MG63 (cell line): Measurements from ENCODE around the gene CASP10. TPM values are rescaled to one million over a fixed set of nuclear protein-coding genes. Genes with fewer than 3 reads are reported as not detected.

ENCODE experiments used
- DNase-seq: peaks from one replicate; pipeline ENCODE4 v3.0.0-alpha.2; 2020
- H3K27me3 ChIP-seq: fragments of 250-450 bp; sonication (Bioruptor Pico); 2 replicates; pipeline ENCODE4 v1.5.1; 2020; ENCODE audit warnings: mild to moderate bottlenecking, moderate library complexity
- H3K36me3 ChIP-seq: fragments of 250-450 bp; sonication (Bioruptor Pico); 2 replicates; pipeline ENCODE4 v1.5.1; 2020; ENCODE audit warnings: mild to moderate bottlenecking, moderate library complexity
- H3K4me3 ChIP-seq: fragments of 250-450 bp; sonication (Bioruptor Pico); 2 replicates; pipeline ENCODE4 v1.5.1; 2020; ENCODE audit warnings: mild to moderate bottlenecking, moderate library complexity
- H3K9me3 ChIP-seq: fragments of 250-450 bp; sonication (Bioruptor Pico); 2 replicates; pipeline ENCODE4 v1.5.1; 2020; ENCODE audit warnings: mild to moderate bottlenecking, moderate library complexity
- total RNA-seq: library from RNA; depleted of rRNA; stranded (reverse); fragments of >200 nt; shearing (Covaris generic); gene quantifications from 2 replicates; pipeline ENCODE4 v1.2.3, GENCODE V29; 2014; ENCODE audit warnings: low replicate concordance

The CASP10 gene
- total RNA-seq, 1 experiment from 2014 or later = 4.7 TPM

DNA sequence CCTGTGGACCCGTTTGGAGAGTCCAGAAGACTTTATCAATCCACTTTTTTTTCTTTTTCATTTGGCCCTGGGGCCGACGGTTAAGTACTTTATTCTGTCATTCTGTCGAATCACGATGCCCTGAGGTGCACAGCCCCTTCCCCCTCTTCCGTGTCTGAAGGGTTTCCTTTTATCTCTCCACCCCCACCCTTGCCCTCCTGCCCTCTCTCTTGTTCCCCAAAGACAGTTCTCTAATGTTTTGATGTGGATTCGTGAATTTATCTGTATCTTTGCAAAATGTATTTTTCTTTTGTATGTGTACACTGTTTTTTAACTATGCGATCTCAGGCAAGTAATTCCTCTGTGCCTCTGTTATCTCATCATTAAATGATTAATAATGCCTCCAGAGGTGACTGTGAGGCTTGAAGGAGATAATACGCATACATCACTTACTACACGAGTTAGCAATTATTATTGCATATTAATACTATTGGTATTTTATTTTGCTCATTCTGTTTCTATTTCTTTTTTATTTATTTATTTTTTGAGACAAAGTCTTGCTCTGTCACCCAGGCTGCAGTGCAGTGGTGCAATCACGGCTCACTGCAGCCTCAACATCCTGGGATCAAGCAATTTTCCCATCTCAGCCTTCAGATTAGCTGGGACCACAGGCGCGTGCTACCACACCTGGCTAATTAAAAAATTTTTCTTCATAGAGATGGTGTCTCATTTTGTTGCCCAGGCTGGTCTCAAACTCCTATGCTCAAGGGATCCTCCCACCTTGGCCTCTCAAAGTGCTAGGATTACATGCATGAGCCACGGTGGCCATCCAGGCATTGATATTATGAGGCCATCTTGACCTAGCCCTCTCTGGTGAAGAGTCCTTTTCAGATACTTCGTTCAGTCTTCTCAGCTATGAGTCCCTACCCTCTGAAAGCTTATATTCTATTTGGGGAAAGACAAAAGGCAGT, 76.0 kb downstream of the CASP10 start:
- Histone ChIP-seq H3K27me3 (no peaks in the 10 kb centered on the region), H3K36me3 (no peaks in the 10 kb centered on the region), H3K4me3 (peak overlapping the region; percentile 52), H3K9me3 (no peaks in the 10 kb centered on the region)
- DNase-seq = no peak

DNA sequence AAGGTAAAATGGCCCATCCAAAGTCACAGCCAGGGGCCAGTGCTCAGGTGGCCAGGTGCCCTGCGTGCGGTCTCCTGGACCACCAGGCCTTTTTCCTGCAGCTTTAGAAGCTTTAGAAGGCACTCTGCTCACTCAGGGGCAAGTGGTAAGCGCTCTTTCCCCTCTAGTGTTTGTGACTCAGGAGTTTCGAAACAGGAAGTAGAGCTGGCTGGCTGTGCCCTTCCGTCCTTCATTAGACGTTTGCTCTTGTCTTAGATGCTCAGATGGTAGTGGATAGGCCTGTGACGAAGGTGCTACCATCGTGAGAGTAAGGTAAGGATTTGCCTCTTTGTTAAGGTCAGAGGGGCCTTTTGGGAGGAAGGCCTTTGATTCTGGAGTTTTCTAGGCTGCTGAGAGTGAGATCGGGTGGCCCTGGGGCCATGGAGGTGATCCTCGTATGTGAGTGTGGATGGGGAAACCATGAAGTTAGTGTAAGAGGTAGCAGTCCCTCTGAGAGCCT, 77.4 kb downstream of the CASP10 start, which contains the start of gene CASP8:
Gene CASP8 (plus strand): TSS at position 235 of the 499 bp plus-strand sequence. CDS start 5,951 bp downstream, outside the sequence.
- no peaks in the 10 kb centered on the region for H3K27me3 ChIP-seq
- H3K36me3 ChIP-seq = no peaks in the 10 kb centered on the region
- H3K4me3 ChIP-seq = no peak within 1 kb of the TSS; the same call in 1 of the 2 replicates
- peak; percentile 41 for DNase-seq
- no peaks in the 10 kb centered on the region for H3K9me3 ChIP-seq

DNA sequence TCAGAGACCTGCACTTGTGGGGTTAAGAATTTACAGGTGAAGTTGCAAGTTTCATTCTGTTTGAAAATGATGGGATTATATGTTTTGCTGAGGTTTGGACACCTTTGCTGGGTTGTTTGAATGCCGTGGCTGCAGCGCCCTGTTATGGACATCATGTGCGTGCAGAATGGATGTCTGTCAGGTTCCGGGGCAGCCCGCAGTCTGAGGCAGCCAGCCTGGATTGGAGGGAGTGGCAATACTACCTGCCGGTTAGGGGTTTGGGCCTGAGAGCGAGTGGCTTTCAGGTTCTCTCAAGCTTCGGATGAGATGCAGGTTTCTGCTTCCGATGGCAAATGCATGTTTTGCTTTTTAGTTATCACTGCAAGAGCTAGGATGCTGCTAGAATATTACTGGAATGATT, 78.5 kb downstream of the CASP10 start:
- H3K4me3 ChIP-seq = no peak overlapping the region
- no peaks in the 10 kb centered on the region for H3K27me3 ChIP-seq
- H3K9me3 ChIP-seq = no peaks in the 10 kb centered on the region
- no peaks in the 10 kb centered on the region for H3K36me3 ChIP-seq
- no peak for DNase-seq

DNA sequence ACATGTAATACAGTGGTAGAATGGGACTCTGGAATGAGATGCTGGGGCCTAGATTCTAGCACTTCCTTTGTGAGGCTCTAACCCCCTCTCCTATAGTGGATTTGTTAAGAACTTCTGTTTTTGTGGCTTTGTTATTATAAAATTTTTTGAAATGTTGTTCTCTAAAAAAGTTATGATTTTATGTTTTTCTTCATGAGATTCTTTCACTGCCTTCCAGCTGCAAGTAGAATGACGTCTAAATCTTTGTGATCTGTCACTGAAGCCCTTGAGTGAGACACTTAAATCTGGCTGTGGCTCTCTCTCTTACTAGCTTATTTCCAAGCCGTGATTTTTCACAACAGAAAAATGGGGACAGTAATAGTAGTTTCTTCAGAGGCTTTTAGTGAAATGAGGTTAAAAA, 79.0 kb downstream of the CASP10 start:
- Histone ChIP-seq H3K4me3 (no peak overlapping the region), H3K9me3 (no peaks in the 10 kb centered on the region), H3K36me3 (no peaks in the 10 kb centered on the region), H3K27me3 (no peaks in the 10 kb centered on the region)
- no peak for DNase-seq

DNA sequence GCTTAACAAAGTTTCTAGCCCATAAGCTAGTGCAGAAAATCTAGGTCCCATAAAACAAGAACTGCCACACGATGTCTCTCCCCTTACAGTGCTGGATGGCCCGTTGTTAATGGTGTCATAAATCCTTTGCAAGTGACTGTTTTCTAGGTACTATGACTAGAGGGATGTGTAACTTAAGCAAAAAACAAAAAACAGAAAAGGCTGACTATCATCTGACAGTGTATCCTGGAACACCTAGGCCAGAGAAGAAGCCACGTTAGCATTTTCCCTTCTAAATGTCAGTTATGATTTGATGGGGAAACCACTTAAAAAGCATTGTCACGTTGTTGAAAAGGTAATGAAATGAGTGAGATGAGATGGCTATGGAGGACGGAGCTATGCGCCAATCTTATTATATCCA, 79.8 kb downstream of the CASP10 start:
- H3K36me3 ChIP-seq = no peaks in the 10 kb centered on the region
- H3K4me3 ChIP-seq = no peak overlapping the region
- H3K27me3 ChIP-seq = no peaks in the 10 kb centered on the region
- no peaks in the 10 kb centered on the region for H3K9me3 ChIP-seq
- no peak for DNase-seq

DNA sequence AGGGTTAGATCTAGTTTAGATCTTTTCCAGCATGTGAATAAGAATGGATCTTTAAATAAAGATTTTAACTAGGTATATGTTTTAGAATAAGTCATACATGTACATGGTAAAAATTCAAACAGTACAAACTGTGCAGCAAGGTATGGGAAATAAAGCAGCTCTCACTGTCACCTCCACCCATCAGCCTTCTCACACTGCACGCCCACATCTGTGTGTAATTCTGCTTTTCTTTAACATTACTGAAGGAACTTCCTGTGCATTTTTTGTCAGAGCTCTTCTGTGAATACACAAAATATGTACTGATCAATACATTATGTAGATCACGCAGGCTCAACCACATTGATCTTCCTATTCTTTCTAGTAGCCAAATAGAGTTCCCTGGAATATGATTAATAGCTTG, 80.8 kb downstream of the CASP10 start:
- Histone ChIP-seq H3K9me3 (no peaks in the 10 kb centered on the region), H3K27me3 (no peaks in the 10 kb centered on the region), H3K36me3 (no peaks in the 10 kb centered on the region), H3K4me3 (no peak overlapping the region)
- no peak for DNase-seq

DNA sequence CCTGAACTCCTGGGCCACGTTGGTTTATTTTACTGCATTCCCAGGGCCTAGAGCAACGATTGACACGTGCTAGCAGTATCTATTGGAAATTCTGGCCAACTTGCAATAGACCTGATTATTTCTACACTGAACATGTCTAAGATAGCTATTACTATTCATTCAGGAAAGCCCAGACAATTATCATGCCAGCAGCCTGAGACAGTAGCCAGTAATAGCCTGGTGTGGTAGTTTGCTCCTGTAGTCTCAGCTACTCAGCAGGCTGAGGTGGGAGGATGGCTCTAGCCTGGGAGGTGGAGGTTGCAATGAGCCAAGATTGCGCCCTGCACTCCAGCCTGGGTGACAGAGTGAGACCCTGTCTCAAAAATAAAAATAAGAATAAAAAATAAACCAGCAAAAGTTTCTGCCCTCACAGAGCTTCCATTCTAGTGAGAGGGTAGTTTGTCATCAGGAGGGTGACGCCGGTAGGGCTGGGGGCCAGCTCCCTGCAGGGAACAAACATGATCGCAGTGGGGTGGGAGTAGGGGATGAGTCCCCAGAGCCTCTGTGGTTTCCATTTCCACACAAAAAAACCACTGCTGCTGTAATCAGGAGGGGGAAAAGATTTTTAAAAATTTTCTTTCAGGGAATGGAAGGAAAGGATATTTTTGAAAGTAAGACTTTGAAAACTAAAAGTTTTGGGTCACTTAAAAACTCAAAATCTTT, 81.7 kb downstream of the CASP10 start:
- Histone ChIP-seq H3K36me3 (no peaks in the 10 kb centered on the region), H3K27me3 (no peaks in the 10 kb centered on the region), H3K9me3 (no peaks in the 10 kb centered on the region), H3K4me3 (no peak overlapping the region)
- DNase-seq = no peak

DNA sequence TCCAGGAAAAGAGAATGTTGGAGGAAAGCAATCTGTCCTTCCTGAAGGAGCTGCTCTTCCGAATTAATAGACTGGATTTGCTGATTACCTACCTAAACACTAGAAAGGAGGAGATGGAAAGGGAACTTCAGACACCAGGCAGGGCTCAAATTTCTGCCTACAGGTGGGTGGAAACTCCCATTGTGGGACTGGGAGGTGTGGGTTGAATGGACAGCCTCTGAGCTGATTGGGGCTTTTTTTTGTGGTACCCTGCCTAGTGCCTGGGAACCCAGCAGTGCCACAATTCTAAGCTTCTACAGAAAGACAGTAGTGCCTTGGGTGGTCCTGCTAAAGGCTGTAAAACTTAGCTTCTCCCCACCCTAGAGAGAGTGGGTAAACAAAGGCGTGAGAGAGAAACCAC, 83.7 kb downstream of the CASP10 start:
- Histone ChIP-seq H3K36me3 (peaks cover 3% of the 10 kb centered on the region; the same call in 1 of the 2 replicates), H3K27me3 (no peaks in the 10 kb centered on the region), H3K4me3 (no peak overlapping the region), H3K9me3 (no peaks in the 10 kb centered on the region)
- DNase-seq = no peak

DNA sequence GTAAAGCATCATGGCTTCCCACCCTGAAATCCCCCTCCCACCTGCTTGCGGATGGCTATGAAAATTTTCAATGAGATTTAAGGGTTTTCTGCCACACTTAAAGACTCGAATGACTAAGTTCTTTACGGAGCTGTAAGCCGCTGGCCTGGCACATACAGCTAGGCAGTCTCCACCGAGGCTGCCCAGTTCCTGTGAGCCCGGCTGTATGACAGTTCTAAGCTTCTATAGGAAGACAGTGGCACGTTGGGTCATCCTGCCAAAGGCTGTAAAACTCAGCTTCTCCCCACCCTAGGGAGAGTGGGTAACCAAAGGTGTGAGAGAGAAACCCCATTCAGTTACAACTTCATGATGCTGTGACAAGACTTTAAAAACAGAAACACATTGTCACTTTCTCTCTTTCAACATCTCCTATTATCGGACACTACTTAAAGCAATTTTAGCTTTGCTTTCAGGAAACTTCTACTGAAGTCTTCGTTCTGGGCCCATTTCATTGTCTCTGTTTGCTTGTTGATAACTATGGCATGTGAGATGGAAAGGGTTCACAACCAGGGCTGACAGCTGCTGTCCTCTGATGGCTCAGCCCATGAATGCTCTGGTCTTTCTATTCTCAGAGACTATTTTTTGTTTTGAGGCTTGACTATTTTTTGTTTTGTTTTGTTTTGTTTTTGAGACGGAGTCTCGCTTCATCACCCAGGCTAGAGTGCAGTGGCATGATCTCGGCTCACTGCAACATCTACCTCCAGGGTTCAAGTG, 84.5 kb downstream of the CASP10 start:
- no peak overlapping the region for H3K4me3 ChIP-seq
- peaks cover 3% of the 10 kb centered on the region; the same call in 1 of the 2 replicates for H3K36me3 ChIP-seq
- no peaks in the 10 kb centered on the region for H3K27me3 ChIP-seq
- no peak for DNase-seq
- H3K9me3 ChIP-seq = no peaks in the 10 kb centered on the region

DNA sequence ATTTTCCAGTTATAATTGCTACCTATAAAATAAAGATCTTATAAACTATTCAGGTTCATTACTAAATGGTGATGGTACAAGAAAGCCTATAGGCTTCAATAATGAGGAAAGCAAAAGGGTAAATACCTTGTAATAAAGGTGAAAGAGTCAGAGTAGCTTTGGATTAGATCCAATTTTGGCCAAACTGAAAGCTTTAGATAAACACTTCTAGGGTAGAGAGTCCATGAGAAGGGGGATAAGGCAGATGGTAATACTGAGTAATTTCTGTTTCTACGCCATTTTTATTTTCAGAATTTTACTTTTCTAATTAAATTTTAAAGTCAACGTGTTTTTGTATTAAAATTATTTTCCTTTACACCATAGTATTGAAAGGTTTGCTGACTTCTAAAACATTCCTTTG, 86.8 kb downstream of the CASP10 start:
- H3K4me3 ChIP-seq = no peak overlapping the region
- DNase-seq = no peak
- H3K9me3 ChIP-seq = no peaks in the 10 kb centered on the region
- no peaks in the 10 kb centered on the region for H3K27me3 ChIP-seq
- H3K36me3 ChIP-seq = peaks cover 3% of the 10 kb centered on the region

DNA sequence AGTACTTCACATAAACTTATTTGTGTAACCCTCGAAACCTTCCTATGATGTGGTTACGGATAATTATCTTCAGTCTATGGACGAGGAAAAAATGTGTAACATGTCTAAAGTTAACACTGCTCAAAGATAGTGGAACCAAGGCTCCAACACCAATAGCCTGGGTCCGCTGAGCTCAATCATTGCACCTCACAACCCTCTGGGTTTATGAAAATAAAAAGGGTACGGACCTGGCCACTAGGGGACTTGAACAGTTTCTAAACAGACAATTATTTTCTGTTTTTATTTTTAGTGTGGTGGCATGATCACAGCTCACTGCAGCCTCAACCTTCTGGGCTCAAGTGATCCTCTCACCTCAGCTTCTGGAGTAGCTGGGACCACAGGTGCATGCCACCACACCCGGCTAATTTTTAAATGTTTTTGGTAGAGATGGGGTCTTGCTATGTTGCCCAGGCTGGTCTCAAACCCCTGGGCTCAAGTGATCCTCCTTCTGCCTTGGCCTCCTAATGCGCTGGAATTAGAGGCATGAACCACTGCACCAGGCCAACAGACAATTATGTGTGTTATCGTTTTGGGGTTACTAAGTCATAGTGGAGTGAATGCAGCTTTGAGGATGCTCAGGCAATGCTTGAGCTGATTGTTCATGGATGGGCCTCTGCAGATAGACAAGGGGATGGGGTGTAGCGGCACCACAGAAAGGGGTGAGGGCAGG, 87.5 kb downstream of the CASP10 start:
- no peak overlapping the region for H3K4me3 ChIP-seq
- H3K27me3 ChIP-seq = no peaks in the 10 kb centered on the region
- DNase-seq = no peak
- H3K9me3 ChIP-seq = no peaks in the 10 kb centered on the region
- H3K36me3 ChIP-seq = peaks cover 5% of the 10 kb centered on the region

DNA sequence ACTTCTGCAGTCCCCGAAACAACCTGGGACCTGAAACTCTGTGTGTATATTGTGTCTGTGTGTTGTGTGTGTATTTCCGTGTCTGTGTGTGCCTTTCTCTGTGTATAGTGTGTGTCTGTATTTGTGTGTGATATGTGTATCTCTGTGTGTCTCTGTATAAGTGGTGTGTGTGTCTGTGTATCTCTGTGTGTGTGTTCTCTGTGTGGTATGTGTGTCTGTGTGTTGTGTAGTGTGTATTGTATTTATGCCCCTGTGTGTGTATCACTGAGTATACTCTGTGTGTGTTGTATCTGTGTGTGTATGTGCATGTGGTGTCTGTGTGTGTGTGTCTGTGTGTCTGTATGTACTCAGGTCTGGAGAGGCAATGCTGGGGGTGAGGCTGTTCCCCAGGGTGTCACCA, 89.0 kb downstream of the CASP10 start:
- no peaks in the 10 kb centered on the region for H3K27me3 ChIP-seq
- no peak overlapping the region for H3K4me3 ChIP-seq
- no peaks in the 10 kb centered on the region for H3K9me3 ChIP-seq
- no peak for DNase-seq
- H3K36me3 ChIP-seq = peaks cover 5% of the 10 kb centered on the region

DNA sequence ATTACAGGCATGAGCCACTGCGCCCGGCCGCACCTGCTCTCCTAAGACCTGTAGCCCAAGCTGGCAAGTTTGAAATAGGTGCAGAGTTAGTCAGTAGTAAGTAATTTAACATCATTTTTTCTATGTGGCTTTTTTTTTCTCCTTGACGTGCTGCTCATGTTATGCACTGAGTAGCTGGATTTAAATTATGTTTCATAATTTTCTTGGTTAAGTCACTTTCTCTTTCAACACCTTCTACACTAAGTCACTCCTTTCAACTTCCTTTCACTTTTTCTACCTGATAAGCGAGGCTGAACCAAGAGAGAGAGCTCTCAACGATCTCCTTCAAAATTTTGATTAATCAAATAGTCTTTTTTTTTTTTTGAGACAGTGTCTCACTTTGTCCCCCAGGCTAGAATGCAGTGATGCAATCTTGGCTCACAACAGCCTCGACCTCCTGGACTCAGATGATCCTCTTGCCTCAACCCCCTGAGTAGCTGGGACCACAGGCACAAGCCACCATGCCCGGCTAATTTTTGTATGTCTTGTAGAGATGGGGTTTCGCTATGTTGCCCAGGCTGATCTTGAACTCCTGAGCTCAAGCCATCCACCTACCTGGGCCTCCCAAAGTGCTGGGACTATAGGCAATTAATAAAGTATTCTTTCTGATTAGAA, 90.5 kb downstream of the CASP10 start:
- Histone ChIP-seq H3K4me3 (no peak overlapping the region), H3K27me3 (no peaks in the 10 kb centered on the region), H3K36me3 (peaks cover 10% of the 10 kb centered on the region), H3K9me3 (no peaks in the 10 kb centered on the region)
- DNase-seq = no peak

DNA sequence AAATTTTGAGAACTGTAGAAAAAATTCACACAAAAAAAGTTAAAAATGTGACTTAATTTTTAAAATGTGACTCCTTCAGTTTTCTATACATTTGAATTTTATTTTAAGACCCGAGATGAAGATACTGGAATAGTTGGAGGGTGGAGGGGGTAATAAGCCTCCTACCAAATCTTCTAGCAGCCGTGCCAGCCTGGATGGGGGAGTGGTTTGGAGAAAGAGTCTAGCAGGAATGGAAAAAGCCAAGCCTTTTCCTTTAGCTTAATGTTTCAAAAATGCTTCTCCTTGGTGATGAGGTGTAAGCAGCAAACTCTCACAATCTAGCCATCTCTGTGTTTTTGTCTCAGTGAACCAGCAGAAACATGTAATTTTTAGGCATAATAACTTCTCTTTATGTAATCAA, 92.1 kb downstream of the CASP10 start:
- Histone ChIP-seq H3K4me3 (no peak overlapping the region), H3K27me3 (no peaks in the 10 kb centered on the region), H3K9me3 (no peaks in the 10 kb centered on the region), H3K36me3 (peaks cover 12% of the 10 kb centered on the region)
- DNase-seq = no peak

DNA sequence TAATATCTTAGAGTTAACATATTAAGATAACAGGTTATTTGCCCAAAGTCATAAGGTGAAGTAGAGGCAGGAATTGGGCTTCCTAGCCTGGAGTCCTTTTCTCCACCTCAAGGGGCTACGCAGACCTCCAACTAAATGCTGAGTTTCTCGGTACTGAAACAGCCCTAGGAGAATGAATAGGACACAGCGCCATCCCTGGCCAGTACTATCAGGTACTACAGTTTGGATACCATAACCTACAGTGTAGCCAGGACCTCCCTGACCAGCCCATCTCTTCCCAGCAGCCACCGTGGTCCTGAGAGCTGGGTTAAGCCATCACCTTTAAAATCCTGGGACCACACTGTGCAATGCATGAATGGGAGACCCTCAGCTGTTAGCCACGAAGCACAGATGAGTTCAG, 93.0 kb downstream of the CASP10 start:
- H3K27me3 ChIP-seq = no peaks in the 10 kb centered on the region
- peaks cover 10% of the 10 kb centered on the region for H3K36me3 ChIP-seq
- H3K9me3 ChIP-seq = no peaks in the 10 kb centered on the region
- no peak overlapping the region for H3K4me3 ChIP-seq
- no peak for DNase-seq

DNA sequence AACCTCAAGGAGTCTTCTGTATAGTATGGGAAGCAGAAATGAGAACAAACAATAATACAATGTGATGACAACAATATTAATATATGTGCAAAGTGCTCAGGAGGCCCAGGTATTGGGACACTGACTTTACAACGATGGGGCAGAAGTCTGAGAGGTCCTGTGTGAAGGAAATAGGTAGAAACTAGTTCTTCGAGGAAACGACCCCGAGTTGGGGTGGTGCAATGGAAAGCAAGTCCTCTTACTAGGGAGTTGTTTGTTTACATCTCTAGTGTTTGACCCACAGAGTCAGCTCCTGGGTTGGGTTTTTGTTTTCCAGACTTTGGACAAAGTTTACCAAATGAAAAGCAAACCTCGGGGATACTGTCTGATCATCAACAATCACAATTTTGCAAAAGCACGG, 93.6 kb downstream of the CASP10 start:
- DNase-seq = no peak
- H3K4me3 ChIP-seq = no peak overlapping the region
- peaks cover 10% of the 10 kb centered on the region for H3K36me3 ChIP-seq
- H3K27me3 ChIP-seq = no peaks in the 10 kb centered on the region
- no peaks in the 10 kb centered on the region for H3K9me3 ChIP-seq
